Small intestine (tissue), 7 donors: ENCODE data around the gene NF2. TPM values are rescaled to one million over a fixed set of nuclear protein-coding genes. Genes with fewer than 3 reads are reported as not detected.

Experiments used
- DNase-seq, 2 donors: peaks; one replicate each; pipeline versions ENCODE4 v3.0.0 to v3.0.0-alpha.2; 2013
- FAIRE-seq: peaks from 2 replicates; lab custom pipeline; 2012; peaks lifted over from hg19 to GRCh38; lab: Jason Lieb, UNC
- H3K27ac ChIP-seq, 3 donors: one replicate each; pipeline ENCODE4 v1.5.1; 2013; ENCODE audit warnings: low read length in 2 of 3, mild to moderate bottlenecking in 2 of 3, control low read depth in 1 of 3, inconsistent platforms in 1 of 3, low read depth in 1 of 3, moderate library complexity in 1 of 3
- H3K27me3 ChIP-seq, 3 donors: one replicate each; pipeline ENCODE4 v1.6.1; 2013; ENCODE audit warnings: low read length in 3 of 3, inconsistent platforms in 1 of 3; ENCODE audit not compliant: control insufficient read depth in 3 of 3, insufficient read depth in 3 of 3
- H3K36me3 ChIP-seq, 3 donors: one replicate each; pipeline ENCODE4 v1.6.1; 2013; ENCODE audit warnings: low read length in 3 of 3, inconsistent platforms in 1 of 3, low read depth in 1 of 3, mild to moderate bottlenecking in 1 of 3, moderate library complexity in 1 of 3; ENCODE audit not compliant: control insufficient read depth in 3 of 3, insufficient read depth in 2 of 3
- H3K4me1 ChIP-seq, 3 donors: one replicate each; pipeline ENCODE4 v1.6.1; 2013; ENCODE audit warnings: low read length in 2 of 3, inconsistent platforms in 1 of 3, low read depth in 1 of 3, mild to moderate bottlenecking in 1 of 3, moderate library complexity in 1 of 3; ENCODE audit not compliant: control insufficient read depth in 3 of 3, insufficient read depth in 2 of 3
- H3K4me3 ChIP-seq, 3 donors: one replicate each; pipeline ENCODE4 v1.5.1; 2013; ENCODE audit warnings: low read length in 3 of 3, control low read depth in 1 of 3, inconsistent platforms in 1 of 3, low read depth in 1 of 3, mild to moderate bottlenecking in 1 of 3, moderate library complexity in 1 of 3
- H3K9me3 ChIP-seq, 2 donors: one replicate each; pipeline ENCODE4 v1.6.1; 2013; ENCODE audit warnings: low read depth in 1 of 2, low read length in 1 of 2; ENCODE audit not compliant: control insufficient read depth in 2 of 2, insufficient read depth in 1 of 2
- WGBS, 3 donors: extraction: QIAGEN DNeasy Blood & Tissue Kit; methylation state at CpG; one replicate each; pipeline ENCODE4 v1.1.7; 2013; 5-methylcytosine and 5-hydroxymethylcytosine counted together
- polyA plus RNA-seq, 4 donors: library from polyadenylated mRNA; stranded (reverse) in 3 of 4; unstranded in 1 of 4; fragments of 200-250 nt in 3 of 4; fragments of 120-200 nt in 1 of 4; gene quantifications; one replicate each; pipeline versions ENCODE4 v1.2.1 to v1.2.3, GENCODE V29; 2013
- donor health status: healthy with polysubstance abuse.
- donor health status: control.
- donor health status: control.
- donor health status: Bipolar disorder and iron deficiency.
- donor health status: healthy.

The NF2 gene
- polyA plus RNA-seq, 4 donors = 6.5 to 14.7 (median 9.8) TPM

DNA sequence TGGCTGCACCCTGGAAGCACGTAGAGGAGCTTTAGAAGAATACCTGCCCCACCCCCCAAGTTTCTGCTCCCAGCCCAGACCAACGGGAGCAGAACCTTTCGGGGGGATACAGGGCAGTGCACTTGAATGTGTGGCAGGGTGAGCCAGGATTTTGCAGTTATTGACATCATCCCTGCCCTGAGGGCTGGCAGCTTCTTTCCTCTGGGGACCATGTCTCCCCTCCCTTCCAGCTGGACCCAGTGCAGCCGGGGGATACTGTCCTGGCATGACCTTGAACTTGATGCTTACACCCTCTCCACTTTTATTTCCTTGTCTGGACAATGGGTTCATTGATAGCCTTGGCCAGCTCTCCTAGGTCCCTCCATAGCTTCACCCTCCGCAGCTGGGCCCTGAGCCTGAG lies 112.3 kb downstream of the NF2 start:
- DNase-seq (no peak), FAIRE-seq (no peak)
- H3K9me3 ChIP-seq = no peaks in the 10 kb centered on the region
- WGBS, 3 donors = 56 to 63% (median 60%) methylated on average over 5 of the region's 5 CpGs
- no peak overlapping the region for H3K4me3 ChIP-seq
- H3K36me3 ChIP-seq = no peaks in the 10 kb centered on the region
- no peak overlapping the region for H3K27ac ChIP-seq
- H3K4me1 ChIP-seq = no peaks in the 10 kb centered on the region
- peaks cover 0 to 53% (median 14%) of the 10 kb centered on the region in 3 donors for H3K27me3 ChIP-seq

DNA sequence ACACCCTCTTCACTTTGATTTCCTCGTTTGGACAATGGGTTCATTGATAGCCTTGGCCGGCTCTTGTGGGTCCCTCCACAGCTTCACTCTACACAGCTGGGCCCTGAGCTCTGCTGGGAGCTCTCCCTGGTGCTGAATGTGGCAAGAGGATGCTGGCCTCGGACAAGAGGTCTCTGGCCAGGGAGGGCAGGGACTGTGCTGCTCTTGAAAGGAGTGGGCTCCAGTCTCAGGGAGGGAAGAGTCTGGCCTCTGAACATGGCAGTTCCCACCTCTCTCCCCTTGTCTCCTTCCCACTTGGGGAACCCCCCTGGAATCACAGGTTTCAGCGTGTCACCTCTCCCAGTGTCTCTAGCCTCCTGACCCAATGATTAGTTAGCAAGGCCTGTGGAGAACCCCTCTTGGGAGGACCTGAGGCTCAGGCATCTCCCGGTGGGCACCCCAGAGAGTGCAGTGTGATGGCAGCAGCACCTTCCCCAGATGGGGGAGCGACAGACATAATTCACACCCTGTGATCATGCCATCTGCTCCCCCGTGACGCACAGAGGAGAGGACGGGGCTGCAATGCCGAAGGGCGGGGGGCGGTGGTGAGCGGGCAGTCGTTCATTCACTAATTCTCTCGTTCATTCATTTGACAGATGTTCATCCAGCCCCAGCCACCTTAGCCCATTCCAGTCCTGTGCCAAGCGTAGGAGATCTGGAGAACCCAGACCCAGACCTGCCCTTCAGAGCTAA lies 113.5 kb downstream of the NF2 start:
- 60 to 69% (median 68%) methylated on average over 15 to 16 of the region's 16 CpGs for WGBS, 3 donors
- Histone ChIP-seq H3K4me1 (no peaks in the 10 kb centered on the region), H3K27me3 (peaks cover 0 to 64% (median 18%) of the 10 kb centered on the region in 3 donors), H3K4me3 (no peak overlapping the region), H3K9me3 (no peaks in the 10 kb centered on the region), H3K27ac (no peak overlapping the region), H3K36me3 (no peaks in the 10 kb centered on the region)
- peak; percentile 42 to 81 for DNase-seq
- FAIRE-seq = no peak

DNA sequence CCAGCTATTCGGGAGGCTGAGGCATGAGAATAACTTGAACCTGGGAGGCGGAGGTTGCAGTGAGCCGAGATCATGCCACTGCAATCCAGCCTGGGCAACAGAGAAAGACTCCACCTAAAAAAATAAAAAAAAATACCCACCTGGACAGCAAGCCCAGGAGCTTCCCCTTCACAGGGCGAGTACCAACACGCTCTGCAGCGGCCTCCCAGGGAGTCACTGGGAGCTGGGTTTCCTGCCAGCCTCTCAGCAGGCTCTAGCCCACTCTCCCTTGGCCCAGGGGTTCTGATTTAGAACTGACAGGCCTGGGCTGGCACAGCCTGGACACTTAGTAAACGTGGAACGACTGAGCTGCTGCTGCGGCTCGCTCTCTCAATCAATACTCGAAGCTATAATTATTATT lies 114.4 kb downstream of the NF2 start:
- peaks cover 0 to 66% (median 21%) of the 10 kb centered on the region in 3 donors for H3K27me3 ChIP-seq
- DNase-seq (no peak), FAIRE-seq (no peak)

DNA sequence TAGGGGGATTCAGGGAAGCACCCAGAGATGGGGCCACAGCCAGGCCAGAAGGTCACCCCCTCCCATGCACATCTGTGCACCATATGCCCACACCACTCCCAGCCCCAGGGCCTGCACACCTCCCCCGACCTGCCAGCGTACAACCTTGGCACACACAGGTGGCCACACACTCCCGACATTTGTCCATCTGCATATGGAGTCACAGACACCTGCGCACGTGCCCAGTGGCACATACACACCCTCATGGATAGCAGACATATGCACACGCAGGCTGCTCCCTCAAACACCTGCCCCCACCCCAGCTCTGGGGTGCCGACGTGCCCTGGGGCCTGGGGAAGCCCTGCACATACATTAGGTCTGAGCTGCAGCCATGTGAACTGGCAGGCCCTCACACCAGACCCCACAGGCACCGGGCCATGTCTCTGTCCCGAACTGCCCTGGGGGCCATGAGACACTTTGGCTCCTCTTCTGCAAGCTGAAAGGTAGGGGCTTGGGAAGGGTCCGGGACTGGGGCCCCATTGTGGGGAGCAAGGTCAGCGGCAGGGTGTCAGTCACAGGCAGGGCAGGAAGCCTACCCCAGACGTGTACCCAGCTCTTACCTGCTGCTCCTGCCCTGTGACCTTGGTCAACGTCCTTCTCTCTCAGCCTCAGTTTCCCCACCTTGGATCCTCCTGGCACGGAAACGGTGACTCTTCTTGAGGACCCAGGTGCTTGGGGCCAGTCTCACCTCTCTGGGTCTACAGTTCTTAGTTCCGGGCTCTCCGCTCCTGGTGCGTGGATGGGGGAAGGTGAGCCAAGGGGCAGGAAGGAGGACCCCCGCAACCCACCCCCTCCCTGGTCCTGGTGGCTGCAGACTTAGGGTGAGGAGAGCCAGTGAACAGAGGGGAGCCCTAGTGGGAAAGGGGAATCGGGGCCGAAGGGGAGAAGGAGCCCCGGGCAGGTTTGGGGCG lies 115.8 kb downstream of the NF2 start:
- WGBS, 3 donors = 38 to 41% (median 41%) methylated on average over 19 to 24 of the region's 24 CpGs
- Histone ChIP-seq H3K27me3 (peaks cover 0 to 68% (median 21%) of the 10 kb centered on the region in 3 donors), H3K4me1 (no peaks in the 10 kb centered on the region), H3K27ac (no peak overlapping the region), H3K4me3 (peak overlapping the region in 1 of 3 donors; percentile 13), H3K9me3 (no peaks in the 10 kb centered on the region), H3K36me3 (no peaks in the 10 kb centered on the region)
- FAIRE-seq = no peak
- DNase-seq = no peak

More for the DNA sequence above, 114.4 kb downstream of the NF2 start:
- WGBS, 3 donors = 84 to 89% (median 86%) methylated on average over 11 of the region's 11 CpGs
- no peak overlapping the region for H3K4me3 ChIP-seq
- no peaks in the 10 kb centered on the region for H3K36me3 ChIP-seq
- no peaks in the 10 kb centered on the region for H3K4me1 ChIP-seq
- no peaks in the 10 kb centered on the region for H3K9me3 ChIP-seq
- no peak overlapping the region for H3K27ac ChIP-seq

DNA sequence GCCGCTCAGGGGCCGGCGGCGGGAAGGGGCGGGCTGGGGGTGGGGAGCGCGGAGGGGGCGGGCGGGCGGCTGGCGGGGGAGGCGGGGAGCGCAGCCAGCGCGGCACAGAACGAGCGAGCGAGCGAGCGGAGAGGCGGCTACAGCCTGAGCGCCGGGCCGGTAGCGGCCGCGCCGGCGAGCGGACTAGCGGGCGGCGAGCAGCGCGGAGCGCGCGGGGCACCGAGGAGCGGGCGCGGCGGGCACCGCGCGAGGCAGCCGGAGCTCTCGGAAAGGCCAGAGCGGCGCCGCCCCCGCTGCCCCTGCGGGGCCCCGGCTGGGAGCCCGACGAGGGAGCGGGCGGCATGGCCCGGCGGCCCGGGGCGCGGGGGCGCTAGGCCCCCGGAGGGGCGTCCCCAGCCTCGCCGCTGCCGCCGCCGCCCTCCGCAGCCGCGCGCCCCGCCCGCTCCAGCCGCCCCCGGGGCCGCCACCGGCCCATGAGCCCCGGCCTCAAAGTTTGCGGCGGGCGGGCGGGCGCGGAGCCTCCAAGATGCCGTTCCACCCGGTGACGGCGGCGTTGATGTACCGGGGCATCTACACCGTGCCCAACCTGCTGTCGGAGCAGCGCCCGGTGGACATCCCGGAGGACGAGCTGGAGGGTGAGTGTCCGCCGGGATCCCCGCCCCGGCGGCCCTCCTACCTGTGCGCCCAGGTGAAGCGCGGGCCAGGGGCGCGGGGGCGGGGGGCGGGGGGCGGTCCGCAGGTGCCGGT lies 116.6 kb downstream of the NF2 start, which contains the start of gene CABP7:
TSS of gene CABP7 (plus strand) at position 105 of the 747 bp plus-strand sequence. CDS start at position 527, 422 bp downstream.
- 1% methylated on average over 39 to 115 of the region's 115 CpGs for WGBS, 3 donors
- Histone ChIP-seq H3K9me3 (no peaks in the 10 kb centered on the region), H3K27ac (no peak within 1 kb of the TSS), H3K4me1 (no peaks in the 10 kb centered on the region), H3K4me3 (peak within 1 kb of the TSS in 2 of 3 donors; percentile 13 to 15), H3K36me3 (no peaks in the 10 kb centered on the region), H3K27me3 (peaks cover 0 to 73% (median 21%) of the 10 kb centered on the region in 3 donors)
- FAIRE-seq (no peak), DNase-seq (no peak)

DNA sequence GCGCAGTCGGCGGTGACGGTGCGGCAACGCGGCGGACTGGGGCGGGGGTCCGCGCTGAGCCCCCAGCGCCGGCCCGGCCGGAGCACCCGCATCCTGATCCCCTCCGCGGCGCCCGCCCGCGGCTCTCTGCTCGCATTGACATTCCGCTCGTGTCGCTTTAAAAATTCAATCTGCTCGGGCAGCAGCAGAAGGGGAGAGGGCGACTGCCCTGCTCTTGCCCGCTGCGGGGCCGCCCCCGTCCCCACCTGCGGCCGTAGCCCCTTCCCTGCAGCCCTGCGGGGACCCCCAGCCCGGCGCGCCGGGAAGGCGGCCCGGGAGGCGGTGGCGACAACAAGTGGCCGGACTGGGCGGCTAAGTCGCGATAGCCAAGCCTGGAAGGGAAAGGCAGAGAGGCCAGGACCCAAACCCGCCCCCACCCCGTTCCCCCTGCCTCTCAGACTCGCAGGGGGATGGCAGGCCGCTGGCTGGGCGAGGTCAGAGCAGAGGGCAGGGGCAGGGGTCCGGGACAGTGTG lies 117.4 kb downstream of the NF2 start:
- no peak for DNase-seq
- Histone ChIP-seq H3K36me3 (no peaks in the 10 kb centered on the region), H3K4me1 (peaks cover 0 to 3% (median 0%) of the 10 kb centered on the region in 3 donors), H3K27me3 (peaks cover 0 to 72% (median 21%) of the 10 kb centered on the region in 3 donors), H3K27ac (no peak overlapping the region), H3K4me3 (peak overlapping the region in 1 of 3 donors; percentile 15), H3K9me3 (no peaks in the 10 kb centered on the region)
- no peak for FAIRE-seq
- 5 to 14% (median 9%) methylated on average over 27 to 53 of the region's 53 CpGs for WGBS, 3 donors

DNA sequence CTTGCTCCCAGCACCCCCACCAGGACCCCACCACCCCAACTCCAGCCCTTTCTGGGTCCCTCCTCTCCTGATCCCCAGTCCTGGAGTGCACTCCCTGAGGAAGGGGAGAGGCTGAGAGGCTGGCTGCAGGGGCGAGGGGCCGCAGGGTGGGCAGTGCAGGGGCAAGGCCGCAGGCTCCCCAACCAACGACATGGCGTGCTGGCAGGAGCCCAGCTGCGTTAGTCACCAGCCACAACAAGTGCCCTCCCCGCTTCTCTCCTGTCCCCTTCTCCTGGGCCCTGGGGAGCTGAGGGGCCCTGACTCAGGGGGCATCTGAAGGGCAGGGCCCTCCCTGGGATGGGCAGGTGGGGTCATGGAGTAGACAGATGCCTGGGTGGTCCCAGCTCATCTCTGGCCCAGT lies 118.7 kb downstream of the NF2 start:
- 53 to 68% (median 59%) methylated on average over 7 of the region's 7 CpGs for WGBS, 3 donors
- DNase-seq = no peak
- no peak for FAIRE-seq
- H3K9me3 ChIP-seq = no peaks in the 10 kb centered on the region
- no peak overlapping the region for H3K4me3 ChIP-seq
- no peak overlapping the region for H3K27ac ChIP-seq
- H3K27me3 ChIP-seq = peaks cover 0 to 71% (median 21%) of the 10 kb centered on the region in 3 donors
- peaks cover 0 to 10% (median 0%) of the 10 kb centered on the region in 3 donors for H3K4me1 ChIP-seq
- no peaks in the 10 kb centered on the region for H3K36me3 ChIP-seq
